GM12874 (cell line): ENCODE results near the gene CTBP2.

ENCODE experiments used
- TF ChIP-seq, protein P1 (sequence below): IDR thresholded peaks from 2 replicates; pipeline ENCODE4 v1.5.1; 2011; ENCODE audit warnings: low read depth, mild to moderate bottlenecking, control low read depth, low read length, moderate library complexity; ENCODE audit not compliant: insufficient read depth

Gene CTBP2

DNA sequence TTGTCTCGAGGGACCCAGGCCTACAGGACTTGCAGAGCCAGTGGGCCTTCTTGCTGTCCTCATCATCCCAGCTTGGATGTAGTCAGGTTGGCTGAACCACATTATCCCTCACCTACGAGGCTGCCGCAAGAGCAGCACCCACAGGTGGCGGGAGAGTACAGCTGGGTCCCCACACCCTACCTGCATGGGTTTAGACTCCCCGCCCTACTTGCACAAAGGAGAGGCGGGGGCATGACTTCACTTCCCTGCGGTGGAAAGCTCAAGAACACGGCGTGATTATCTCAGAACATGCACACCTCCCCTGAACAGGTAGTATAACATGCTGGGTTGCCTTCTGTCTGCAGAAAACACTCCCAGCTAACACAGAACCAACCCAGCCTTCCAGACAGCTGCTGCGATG, 57.5 kb downstream of the CTBP2 start:
- TF ChIP-seq, protein P1, sequence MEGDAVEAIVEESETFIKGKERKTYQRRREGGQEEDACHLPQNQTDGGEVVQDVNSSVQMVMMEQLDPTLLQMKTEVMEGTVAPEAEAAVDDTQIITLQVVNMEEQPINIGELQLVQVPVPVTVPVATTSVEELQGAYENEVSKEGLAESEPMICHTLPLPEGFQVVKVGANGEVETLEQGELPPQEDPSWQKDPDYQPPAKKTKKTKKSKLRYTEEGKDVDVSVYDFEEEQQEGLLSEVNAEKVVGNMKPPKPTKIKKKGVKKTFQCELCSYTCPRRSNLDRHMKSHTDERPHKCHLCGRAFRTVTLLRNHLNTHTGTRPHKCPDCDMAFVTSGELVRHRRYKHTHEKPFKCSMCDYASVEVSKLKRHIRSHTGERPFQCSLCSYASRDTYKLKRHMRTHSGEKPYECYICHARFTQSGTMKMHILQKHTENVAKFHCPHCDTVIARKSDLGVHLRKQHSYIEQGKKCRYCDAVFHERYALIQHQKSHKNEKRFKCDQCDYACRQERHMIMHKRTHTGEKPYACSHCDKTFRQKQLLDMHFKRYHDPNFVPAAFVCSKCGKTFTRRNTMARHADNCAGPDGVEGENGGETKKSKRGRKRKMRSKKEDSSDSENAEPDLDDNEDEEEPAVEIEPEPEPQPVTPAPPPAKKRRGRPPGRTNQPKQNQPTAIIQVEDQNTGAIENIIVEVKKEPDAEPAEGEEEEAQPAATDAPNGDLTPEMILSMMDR, result no peak

GRCh38 chr10:125102246-125102645, 58.1 kb downstream of the CTBP2 start:
- TF ChIP-seq, protein P1, result no peak

GRCh38 chr10:125101581-125101980, 58.8 kb downstream of the CTBP2 start:
- TF ChIP-seq, protein P1, result no peak

DNA sequence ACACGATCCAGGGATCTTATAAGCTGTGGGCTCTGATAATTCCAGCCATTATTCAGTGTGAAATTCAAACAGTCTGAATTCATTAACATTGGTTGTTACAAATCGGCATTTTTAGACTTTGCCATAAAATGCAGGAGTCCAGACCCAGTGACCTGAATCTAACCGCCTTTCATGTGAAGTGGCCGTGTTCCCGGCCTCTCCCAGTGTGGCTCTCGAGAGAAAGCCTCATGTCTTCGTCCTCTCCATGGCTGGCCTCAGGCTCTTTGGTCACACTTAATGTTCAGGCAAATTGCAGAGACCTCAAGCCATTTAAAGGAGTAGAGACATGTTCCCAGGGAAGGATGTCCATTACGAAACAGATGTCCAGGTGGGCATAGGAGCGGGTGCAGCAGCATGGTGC, 59.3 kb downstream of the CTBP2 start:
- TF ChIP-seq, protein P1, result no peak

DNA sequence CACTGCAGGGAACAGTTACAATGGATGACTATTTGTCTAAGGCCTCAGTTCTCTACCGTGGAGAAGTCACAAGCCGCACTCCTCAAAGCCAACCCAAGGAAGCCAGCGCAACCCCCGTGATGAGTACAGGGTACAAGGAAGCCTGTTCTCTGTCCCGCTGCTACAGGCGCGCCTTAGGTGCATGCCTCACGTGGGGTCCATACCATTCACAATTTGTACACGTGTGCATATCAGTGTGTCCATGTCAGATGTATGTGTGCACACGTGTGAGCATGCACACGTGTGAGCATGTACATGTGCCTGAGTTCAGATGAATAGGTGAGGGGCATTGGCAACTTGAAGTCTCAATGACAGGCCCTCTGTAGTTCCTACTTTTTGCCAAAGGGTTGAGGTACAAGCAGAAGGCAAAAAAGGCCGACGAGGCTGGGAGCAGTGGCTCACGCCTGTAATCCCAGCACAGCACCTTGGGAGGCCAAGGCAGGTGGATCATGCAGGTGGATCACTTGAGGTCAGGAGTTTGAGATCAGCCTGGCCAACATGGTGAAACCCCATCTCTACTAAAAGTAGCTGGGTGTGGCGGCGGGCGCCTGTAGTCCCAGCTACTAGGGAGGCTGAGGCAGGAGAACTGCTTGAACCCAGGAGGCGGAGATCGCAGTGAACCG, 62.8 kb downstream of the CTBP2 start:
- TF ChIP-seq, protein P1, result no peak

DNA sequence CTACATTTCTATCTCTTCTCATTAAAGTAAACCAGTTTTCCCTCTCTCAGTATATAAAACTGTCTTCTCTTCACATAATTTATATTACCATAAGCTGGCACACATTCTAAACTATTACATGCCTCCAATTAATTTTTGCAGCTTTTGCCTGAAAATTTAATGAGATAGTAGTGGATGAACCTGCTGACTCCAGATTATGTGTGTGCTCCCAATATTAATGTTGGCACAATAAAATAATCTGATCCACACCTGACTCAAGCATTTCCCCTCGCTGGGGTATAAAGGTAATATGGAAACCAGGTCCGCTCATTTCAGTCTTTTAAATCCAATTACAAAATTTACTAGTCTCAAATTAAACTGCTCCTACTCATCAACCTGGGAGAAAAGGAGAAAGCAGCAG, 63.4 kb downstream of the CTBP2 start:
- TF ChIP-seq, protein P1, result no peak

- TF ChIP-seq, protein P1, result no peak
Observed at GRCh38 chr10:125096371-125096770, 64.0 kb downstream of the CTBP2 start.
